Ovary (tissue), 9 donors: ENCODE data around the gene DDR2. TPM values are rescaled to one million over a fixed set of nuclear protein-coding genes. Genes with fewer than 3 reads are reported as not detected.

ENCODE experiments used
- DNase-seq, 5 donors: peaks; one replicate each; pipeline ENCODE4 v3.0.0-alpha.2; 2019 to 2020
- H3K27ac ChIP-seq, 2 donors: fragments of 200-600 bp; one replicate each; pipeline versions ENCODE4 v1.5.1 to v1.8.0; 2019 to 2022
- H3K27me3 ChIP-seq: fragments of 200-600 bp; one replicate; pipeline ENCODE4 v1.8.0; 2022
- H3K36me3 ChIP-seq: fragments of 200-600 bp; sonication (generic); one replicate; pipeline ENCODE4 v1.5.1; 2019
- H3K4me1 ChIP-seq: one replicate; pipeline ENCODE4 v1.8.1; 2013; ENCODE audit warnings: mild to moderate bottlenecking, moderate library complexity; ENCODE audit not compliant: insufficient read depth
- H3K4me3 ChIP-seq: fragments of 200-600 bp; sonication (generic); one replicate; pipeline ENCODE4 v1.5.1; 2017
- H3K9me3 ChIP-seq, 2 donors: fragments of 200-600 bp in 1 of 2; sonication (generic) in 1 of 2; one replicate each; pipeline versions ENCODE4 v1.5.1 to v1.8.1; 2013 to 2019; ENCODE audit warnings: mild to moderate bottlenecking in 1 of 2, moderate library complexity in 1 of 2
- EP300 ChIP-seq: sonication (generic); formaldehyde crosslinking; IDR thresholded peaks from one replicate; pipeline ENCODE4 v1.6.1; 2017; ENCODE audit warnings: antibody characterized with exemption
- POLR2A ChIP-seq: fragments of 450-650 bp; IDR thresholded peaks from one replicate; pipeline ENCODE4 v1.6.1; 2017; ENCODE audit warnings: antibody characterized with exemption, mild to moderate bottlenecking, moderate library complexity
- WGBS, 3 donors: extraction: QIAGEN DNeasy Blood & Tissue Kit in 1 of 3; methylation state at CpG; one replicate each; pipeline versions ENCODE4 v1.1.5 to v1.1.7; 2013 to 2017; 5-methylcytosine and 5-hydroxymethylcytosine counted together
- intact Hi-C, 4 donors: fragments of 100-400 bp; cut with DNase I; formaldehyde crosslinking; loops; one replicate each; pipeline versions ENCODE4 v1.11.0 to v1.15.1; 2022 to 2023
- polyA plus RNA-seq, 2 donors: library from polyadenylated mRNA; stranded (reverse); fragments of 200-250 nt in 1 of 2; fragments of 350-450 nt in 1 of 2; fragmentation: Illumina TruSeq in 1 of 2; extraction: RNeasy Lipid Tissue Mini Kit (QIAGEN cat#74804) in 1 of 2; gene quantifications; one replicate each; pipeline ENCODE4 v1.2.3, GENCODE V29; 2013 to 2014
- total RNA-seq, 7 donors: library from RNA; depleted of rRNA in 2 of 7; stranded (reverse); fragments of >200 nt in 2 of 7; fragmentation: NEBNext Ultra II Directional in 3 of 7; extraction: Animal tissue kit (Norgen Biotek cat#: 25700) in 3 of 7; gene quantifications; one replicate each; pipeline versions ENCODE4 v1.1.0 to v1.2.4, GENCODE V29; 2016 to 2023
- TF ChIP-seq, protein P1 (sequence below), 3 donors: fragments of 450-650 bp in 2 of 3; fragments of 200-600 bp in 1 of 3; IDR thresholded peaks; one replicate each; pipeline versions ENCODE4 v1.5.1 to v1.8.0; 2016 to 2022; ENCODE audit warnings: antibody characterized with exemption in 3 of 3, mild to moderate bottlenecking in 1 of 3
- donor health status: DM: no; HTN: no; CAD: no; lungs with moderate emphysema.
- donor health status: DM: no; HTN: no; CAD: no.
- donor health status: Bipolar disorder and iron deficiency.
- donor health status: DM: yes; HTN: yes; CAD: no.
- donor health status: DM: no; HTN: no; CAD: no.
- donor health status: DM: yes; HTN: yes; CAD: no.

Gene DDR2
- total and polyA plus RNA-seq, 9 donors = 25.6 to 143 (median 79.0) TPM

DNA sequence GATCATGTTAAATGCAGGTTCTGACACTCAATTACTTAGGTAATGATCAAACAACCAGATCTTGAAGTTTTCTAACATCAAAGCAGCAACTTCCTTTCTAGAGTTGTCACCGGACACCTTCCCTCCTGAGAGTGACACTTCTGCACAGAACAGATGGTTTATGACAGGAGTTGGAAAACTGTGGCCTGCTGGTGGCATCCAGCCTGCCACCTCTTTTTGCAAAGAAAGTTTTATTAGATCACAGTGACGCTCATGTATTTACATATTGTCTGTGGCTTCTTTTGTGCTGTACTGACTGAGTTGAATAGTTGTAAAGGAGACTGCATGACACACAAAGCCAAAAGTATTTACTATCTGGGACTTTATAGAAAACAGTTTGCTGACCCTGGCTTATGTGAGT, 28.3 kb downstream of the DDR2 start:
- 81 to 94% (median 81%) methylated on average over 2 of the region's 2 CpGs for WGBS, 3 donors
- H3K27me3 ChIP-seq = no peaks in the 10 kb centered on the region
- H3K4me1 ChIP-seq = peaks cover 8% of the 10 kb centered on the region
- no peak overlapping the region for H3K4me3 ChIP-seq
- no peaks in the 10 kb centered on the region for H3K36me3 ChIP-seq
- TF ChIP-seq, protein P1, sequence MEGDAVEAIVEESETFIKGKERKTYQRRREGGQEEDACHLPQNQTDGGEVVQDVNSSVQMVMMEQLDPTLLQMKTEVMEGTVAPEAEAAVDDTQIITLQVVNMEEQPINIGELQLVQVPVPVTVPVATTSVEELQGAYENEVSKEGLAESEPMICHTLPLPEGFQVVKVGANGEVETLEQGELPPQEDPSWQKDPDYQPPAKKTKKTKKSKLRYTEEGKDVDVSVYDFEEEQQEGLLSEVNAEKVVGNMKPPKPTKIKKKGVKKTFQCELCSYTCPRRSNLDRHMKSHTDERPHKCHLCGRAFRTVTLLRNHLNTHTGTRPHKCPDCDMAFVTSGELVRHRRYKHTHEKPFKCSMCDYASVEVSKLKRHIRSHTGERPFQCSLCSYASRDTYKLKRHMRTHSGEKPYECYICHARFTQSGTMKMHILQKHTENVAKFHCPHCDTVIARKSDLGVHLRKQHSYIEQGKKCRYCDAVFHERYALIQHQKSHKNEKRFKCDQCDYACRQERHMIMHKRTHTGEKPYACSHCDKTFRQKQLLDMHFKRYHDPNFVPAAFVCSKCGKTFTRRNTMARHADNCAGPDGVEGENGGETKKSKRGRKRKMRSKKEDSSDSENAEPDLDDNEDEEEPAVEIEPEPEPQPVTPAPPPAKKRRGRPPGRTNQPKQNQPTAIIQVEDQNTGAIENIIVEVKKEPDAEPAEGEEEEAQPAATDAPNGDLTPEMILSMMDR (IDR thresholded peaks at IDR 0.05) = no peak
- TF ChIP-seq POLR2A (no peak), EP300 (no peak)
- no peaks in the 10 kb centered on the region for H3K9me3 ChIP-seq
- intact Hi-C loops = no loop called here
- H3K27ac ChIP-seq = no peak overlapping the region
- DNase-seq = no peak

DNA sequence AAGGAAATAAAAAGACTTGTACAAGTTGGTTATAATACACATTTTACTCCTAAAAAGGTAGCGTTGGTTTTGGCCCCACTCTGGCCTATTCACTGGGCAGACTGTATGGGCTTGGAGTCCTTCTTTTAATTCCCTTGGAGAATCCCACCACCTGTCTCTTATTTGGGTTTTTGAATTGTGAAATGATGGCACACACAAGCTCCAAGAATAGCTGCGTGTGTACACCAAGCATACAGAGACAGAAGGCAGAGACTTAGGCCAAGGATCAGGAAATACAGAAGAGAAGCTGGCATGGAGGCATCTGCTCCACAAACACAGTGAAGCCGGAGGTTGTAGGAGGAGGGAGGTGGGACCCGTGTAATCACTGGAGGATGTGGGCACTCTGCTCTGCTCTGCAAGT, 29.1 kb downstream of the DDR2 start:
- H3K36me3 ChIP-seq = no peaks in the 10 kb centered on the region
- H3K4me1 ChIP-seq = peaks cover 13% of the 10 kb centered on the region
- DNase-seq = no peak
- no peak for TF ChIP-seq POLR2A
- H3K4me3 ChIP-seq = no peak overlapping the region
- 83 to 90% (median 87%) methylated on average over 4 of the region's 4 CpGs for WGBS, 3 donors
- intact Hi-C loops = no loop called here
- H3K9me3 ChIP-seq = no peaks in the 10 kb centered on the region
- H3K27ac ChIP-seq = no peak overlapping the region
- H3K27me3 ChIP-seq = no peaks in the 10 kb centered on the region

DNA sequence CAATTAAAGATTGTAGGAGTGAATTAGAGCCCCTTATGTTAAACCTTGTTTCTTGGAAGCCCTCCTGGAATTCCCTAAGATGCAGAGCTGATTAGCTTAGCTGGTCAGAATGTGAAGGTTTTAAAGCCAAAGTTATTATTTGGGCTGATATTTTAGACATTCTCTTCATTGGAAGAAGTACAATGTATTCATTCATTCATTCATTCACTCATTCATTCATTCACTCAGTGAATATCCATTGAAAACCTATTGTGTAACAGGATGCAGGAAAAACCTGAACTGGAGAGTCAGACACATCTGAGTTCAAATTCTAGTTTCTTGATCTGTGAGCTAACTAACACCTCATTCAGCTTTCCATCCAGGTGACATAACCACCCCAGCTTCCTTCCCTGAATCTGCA, 29.7 kb downstream of the DDR2 start:
- Histone ChIP-seq H3K36me3 (no peaks in the 10 kb centered on the region), H3K27me3 (no peaks in the 10 kb centered on the region), H3K4me1 (peaks cover 13% of the 10 kb centered on the region), H3K4me3 (no peak overlapping the region), H3K27ac (no peak overlapping the region), H3K9me3 (no peaks in the 10 kb centered on the region)
- no peak for DNase-seq
- intact Hi-C loops = no loop called here
- no peak for TF ChIP-seq POLR2A
- TF ChIP-seq, protein P1 (IDR thresholded peaks at IDR 0.05) = no peak
- no peak for TF ChIP-seq EP300

DNA sequence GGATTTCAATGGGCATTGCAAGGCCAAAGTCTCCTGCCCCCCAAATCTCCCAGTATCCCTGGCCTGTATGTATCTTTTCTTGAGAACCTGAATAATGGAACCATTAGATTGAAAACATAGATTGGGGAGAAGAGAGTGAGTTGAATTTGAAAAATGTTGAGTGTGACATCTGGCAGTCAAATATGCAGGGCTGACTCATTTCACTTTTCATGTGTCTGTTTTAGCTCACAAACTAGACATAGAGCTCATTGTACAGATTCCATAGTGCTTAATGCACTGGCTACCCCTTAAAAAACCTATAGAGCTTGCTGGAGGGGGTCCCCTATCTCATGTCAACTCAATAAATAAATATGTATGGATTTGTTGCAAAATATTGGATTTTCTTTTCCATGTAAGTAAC, 30.8 kb downstream of the DDR2 start:
- no peaks in the 10 kb centered on the region for H3K36me3 ChIP-seq
- H3K27ac ChIP-seq = no peak overlapping the region
- no peaks in the 10 kb centered on the region for H3K27me3 ChIP-seq
- DNase-seq = no peak
- TF ChIP-seq, protein P1 (IDR thresholded peaks at IDR 0.05) = no peak
- TF ChIP-seq POLR2A (no peak), EP300 (no peak)
- intact Hi-C loops = no loop called here
- H3K4me3 ChIP-seq = no peak overlapping the region
- H3K9me3 ChIP-seq = no peaks in the 10 kb centered on the region
- H3K4me1 ChIP-seq = peaks cover 16% of the 10 kb centered on the region

DNA sequence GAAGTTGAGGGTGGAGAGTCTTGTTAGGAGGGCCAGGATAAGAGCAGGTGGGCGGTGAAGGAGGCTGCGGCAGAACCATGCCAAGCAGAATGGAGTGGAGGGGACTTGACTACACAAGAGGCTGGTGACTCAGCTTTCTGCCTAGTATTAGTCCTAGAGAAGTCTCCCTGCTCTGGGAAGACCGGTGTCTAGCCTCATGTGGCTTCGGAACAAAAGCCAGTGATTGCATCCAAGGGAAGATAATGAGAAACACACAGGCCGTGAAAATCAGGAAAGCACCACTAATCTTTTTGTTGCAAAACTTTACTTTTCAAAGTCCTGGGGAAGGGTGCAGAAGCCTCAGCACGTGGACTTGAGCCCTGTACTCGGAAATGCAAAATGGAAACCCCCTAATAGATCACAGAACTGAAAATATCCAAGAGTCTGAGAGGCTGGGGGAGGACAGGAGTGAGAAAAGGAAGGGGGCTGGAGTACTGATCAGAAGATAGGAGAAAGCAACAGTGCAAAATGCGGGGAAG, 31.4 kb downstream of the DDR2 start:
- Histone ChIP-seq H3K27ac (no peak overlapping the region), H3K9me3 (no peaks in the 10 kb centered on the region), H3K4me3 (no peak overlapping the region), H3K4me1 (peaks cover 13% of the 10 kb centered on the region), H3K27me3 (no peaks in the 10 kb centered on the region), H3K36me3 (no peaks in the 10 kb centered on the region)
- TF ChIP-seq POLR2A (no peak), EP300 (no peak)
- TF ChIP-seq, protein P1 (IDR thresholded peaks at IDR 0.05) = no peak
- peak in 2 of 5 donors; percentile 14 to 51 for DNase-seq
- 28 to 41% (median 39%) methylated on average over 8 of the region's 8 CpGs for WGBS, 3 donors
- intact Hi-C loops = no loop called here
